H1 (cell line): Measurements from ENCODE around the gene PARD6A. TPM values are rescaled to one million over a fixed set of nuclear protein-coding genes. Genes with fewer than 3 reads are reported as not detected.

Source experiments
- CBX8 ChIP-seq: fragments of 300-800, 300-1000 bp; sonication (generic); IDR thresholded peaks from 2 replicates; pipeline ENCODE4 v1.7.1; 2016; ENCODE audit warnings: low read depth, low read length, borderline replicate concordance
- FOSL1 ChIP-seq: IDR thresholded peaks from 2 replicates; pipeline ENCODE4 v1.6.1; 2011; ENCODE audit warnings: mild to moderate bottlenecking, low read depth, low read length, moderate library complexity; ENCODE audit not compliant: insufficient read depth
- POLR2AphosphoS5 ChIP-seq: IDR thresholded peaks from 2 replicates; pipeline ENCODE4 v1.6.1; 2011; ENCODE audit warnings: low read depth, low read length
- SP2 ChIP-seq: IDR thresholded peaks from 2 replicates; pipeline ENCODE4 v1.6.1; 2012; ENCODE audit warnings: mild to moderate bottlenecking, low read length, inconsistent platforms
- TAF1 ChIP-seq: IDR thresholded peaks from 2 replicates; pipeline ENCODE4 v1.6.1; 2011; ENCODE audit warnings: mild to moderate bottlenecking, low read depth, low read length
- polyA plus RNA-seq, 7 experiments: library from polyadenylated mRNA; depleted of rRNA in 3 of 7; stranded (reverse) in 5 of 7; unstranded in 2 of 7; fragments of >200 nt in 5 of 7; fragments of 200-250 nt in 2 of 7; gene quantifications; 1 replicate in 5 of 7; 2 replicates in 1 of 7; 4 replicates in 1 of 7; pipeline versions ENCODE4 v1.2.1 to v1.2.3, GENCODE V29; 2011 to 2013; ENCODE audit warnings: missing spikeins in 2 of 7, mixed read lengths in 2 of 7
- total RNA-seq: library from RNA; stranded (reverse); fragmentation: NEBNext Ultra II Directional; extraction: Animal tissue kit (Norgen Biotek cat#: 25700); gene quantifications from 2 replicates; pipeline ENCODE4 v1.2.1, GENCODE V29; 2021
- TF ChIP-seq, protein P1 (sequence below): IDR thresholded peaks from 2 replicates; pipeline ENCODE4 v1.6.1; 2012; ENCODE audit warnings: low read length, inconsistent platforms

The PARD6A gene
- total and polyA plus RNA-seq, 2 of the 8 experiments (the other 6 are each of a cell fraction or from before 2014, with no cell fraction given), result 15.1 to 21.8 TPM

DNA sequence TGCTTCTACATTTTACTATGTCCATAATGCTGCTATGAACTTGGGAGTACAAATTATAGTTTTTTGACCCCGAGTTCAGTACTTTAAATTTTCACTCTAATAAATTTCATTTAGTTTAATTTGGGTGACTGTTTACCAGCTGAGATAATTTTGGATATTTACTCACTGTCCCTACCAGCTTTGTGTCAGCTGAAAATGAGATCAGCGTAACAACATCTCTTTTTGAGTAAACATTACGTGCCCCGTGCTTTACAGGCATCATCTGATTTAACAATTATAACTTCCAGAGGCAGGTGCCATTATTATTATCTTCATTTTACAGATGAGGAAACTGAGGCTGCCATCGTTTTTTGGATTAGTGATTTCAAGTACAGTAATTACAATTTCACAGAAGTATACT lies 43.4 kb downstream of the PARD6A start (continued):
- TF ChIP-seq SP2 (no peak), POLR2AphosphoS5 (no peak), TAF1 (no peak), CBX8 (no peak), FOSL1 (no peak)
- TF ChIP-seq, protein P1, sequence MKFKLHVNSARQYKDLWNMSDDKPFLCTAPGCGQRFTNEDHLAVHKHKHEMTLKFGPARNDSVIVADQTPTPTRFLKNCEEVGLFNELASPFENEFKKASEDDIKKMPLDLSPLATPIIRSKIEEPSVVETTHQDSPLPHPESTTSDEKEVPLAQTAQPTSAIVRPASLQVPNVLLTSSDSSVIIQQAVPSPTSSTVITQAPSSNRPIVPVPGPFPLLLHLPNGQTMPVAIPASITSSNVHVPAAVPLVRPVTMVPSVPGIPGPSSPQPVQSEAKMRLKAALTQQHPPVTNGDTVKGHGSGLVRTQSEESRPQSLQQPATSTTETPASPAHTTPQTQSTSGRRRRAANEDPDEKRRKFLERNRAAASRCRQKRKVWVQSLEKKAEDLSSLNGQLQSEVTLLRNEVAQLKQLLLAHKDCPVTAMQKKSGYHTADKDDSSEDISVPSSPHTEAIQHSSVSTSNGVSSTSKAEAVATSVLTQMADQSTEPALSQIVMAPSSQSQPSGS, result no peak
